Measurements from ENCODE around the gene TNFRSF8. TPM values are rescaled to one million over a fixed set of nuclear protein-coding genes. Genes with fewer than 3 reads are reported as not detected.

TNFRSF8 gene
- total and polyA plus RNA-seq, 9 of the 15 experiments (the other 6 are each of a cell fraction or from before 2014, with no cell fraction given) = 3.5 to 38.4 (median 17.1) TPM

GRCh38 chr1:12057940-12058687, 5.0 kb upstream of the TNFRSF8 start (continued):
- no peak for TF ChIP-seq ZNF407 (IDR thresholded peaks at IDR 0.05; ENCODE audit: low read depth)
- no peak for TF ChIP-seq ARID4B (CRISPR knock-in tag; IDR thresholded peaks at IDR 0.05)
- TF ChIP-seq BCOR (IDR thresholded peaks at IDR 0.05) = peak; percentile 99
- no peak for TF ChIP-seq STAT5A (IDR thresholded peaks at IDR 0.05; ENCODE audit: borderline replicate concordance, low read length)
- peak; percentile 17 to 36; a peak in 1 of 4 replicates for TF ChIP-seq TRIM24 (IDR thresholded peaks at IDR 0.05)
- TF ChIP-seq HNRNPH1 (optimal IDR thresholded peaks at IDR 0.05; ENCODE audit: low read depth, low read length) = no peak
- TF ChIP-seq HNRNPL (IDR thresholded peaks at IDR 0.05; ENCODE audit: low read depth, low read length) = no peak
- TF ChIP-seq MAFF (IDR thresholded peaks at IDR 0.05; ENCODE audit: low read length) = peak; percentile 71
- peak; percentile 87 for TF ChIP-seq SMARCA5 (IDR thresholded peaks at IDR 0.05)
- TF ChIP-seq JUNB (CRISPR knock-in tag; conservative IDR thresholded peaks at IDR 0.05) = no peak
- TF ChIP-seq RBM25 (IDR thresholded peaks at IDR 0.05; ENCODE audit: low read depth, low read length, severe bottlenecking) = peak; percentile 98
- no peak for TF ChIP-seq ZNF217 (CRISPR knock-in tag; IDR thresholded peaks at IDR 0.05)
- TF ChIP-seq NFE2 (IDR thresholded peaks at IDR 0.05; ENCODE audit: low read depth) = peak; percentile 75; the same call in 1 of the 2 replicates
- peak in 1 of 3 experiments; percentile 48 for TF ChIP-seq YY1 (IDR thresholded peaks at IDR 0.05; ENCODE audit: borderline replicate concordance in 1 of 3, control insufficient read depth in 1 of 3, extremely low read depth in 1 of 3, insufficient read depth in 3 of 3, insufficient read length in 1 of 3, insufficient replicate concordance in 2 of 3, low read depth in 1 of 3, low read length in 2 of 3)
- no peak for TF ChIP-seq RBFOX2 (IDR thresholded peaks at IDR 0.05; ENCODE audit: low read depth, low read length)
- TF ChIP-seq RBM14 (IDR thresholded peaks at IDR 0.05; ENCODE audit: borderline replicate concordance, insufficient read depth, low read depth, low read length) = no peak
